SK-N-MC (cell line): ENCODE results near the gene ZDHHC21.

Source experiments
- DNase-seq: peaks from one replicate; pipeline ENCODE4 v3.0.0-alpha.2; 2011; ENCODE audit warnings: low read depth, low spot score
- H3K27ac ChIP-seq: fragments of 200-600 bp; sonication (generic); 2 replicates; pipeline ENCODE4 v1.5.1; 2016; ENCODE audit warnings: mixed run types
- H3K36me3 ChIP-seq: fragments of 200-600 bp; sonication (generic); 2 replicates; pipeline ENCODE4 v1.6.1; 2017; ENCODE audit warnings: antibody characterized with exemption, low read length, mixed read lengths; ENCODE audit not compliant: insufficient read depth
- H3K4me3 ChIP-seq: fragments of 200-600 bp; sonication (generic); 2 replicates; pipeline ENCODE4 v1.5.1; 2016
- H3K9ac ChIP-seq: fragments of 200-600 bp; sonication (generic); 2 replicates; pipeline ENCODE4 v1.8.0; 2017; ENCODE audit warnings: mixed run types, mixed read lengths; ENCODE audit not compliant: insufficient read length
- H3K9me3 ChIP-seq: fragments of 200-600 bp; sonication (generic); 2 replicates; pipeline ENCODE4 v1.6.1; 2017; ENCODE audit warnings: low read depth, mild to moderate bottlenecking, antibody characterized with exemption, low read length, moderate library complexity, mixed read lengths
- EZH2 ChIP-seq: fragments of 200-600 bp; sonication (generic); IDR thresholded peaks from one replicate; pipeline ENCODE4 v1.6.1; 2017; ENCODE audit warnings: antibody characterized with exemption
- FOXP2 ChIP-seq: optimal IDR thresholded peaks from 2 replicates; pipeline ENCODE3; 2011; ENCODE audit warnings: mild to moderate bottlenecking, moderate library complexity; ENCODE audit not compliant: insufficient read depth; ENCODE audit errors: extremely low read length, control extremely low read depth
- POLR2AphosphoS5 ChIP-seq: IDR thresholded peaks from 2 replicates; pipeline ENCODE4 v1.6.1; 2012; ENCODE audit warnings: mild to moderate bottlenecking, low read depth, low read length, borderline replicate concordance

Gene ZDHHC21

DNA sequence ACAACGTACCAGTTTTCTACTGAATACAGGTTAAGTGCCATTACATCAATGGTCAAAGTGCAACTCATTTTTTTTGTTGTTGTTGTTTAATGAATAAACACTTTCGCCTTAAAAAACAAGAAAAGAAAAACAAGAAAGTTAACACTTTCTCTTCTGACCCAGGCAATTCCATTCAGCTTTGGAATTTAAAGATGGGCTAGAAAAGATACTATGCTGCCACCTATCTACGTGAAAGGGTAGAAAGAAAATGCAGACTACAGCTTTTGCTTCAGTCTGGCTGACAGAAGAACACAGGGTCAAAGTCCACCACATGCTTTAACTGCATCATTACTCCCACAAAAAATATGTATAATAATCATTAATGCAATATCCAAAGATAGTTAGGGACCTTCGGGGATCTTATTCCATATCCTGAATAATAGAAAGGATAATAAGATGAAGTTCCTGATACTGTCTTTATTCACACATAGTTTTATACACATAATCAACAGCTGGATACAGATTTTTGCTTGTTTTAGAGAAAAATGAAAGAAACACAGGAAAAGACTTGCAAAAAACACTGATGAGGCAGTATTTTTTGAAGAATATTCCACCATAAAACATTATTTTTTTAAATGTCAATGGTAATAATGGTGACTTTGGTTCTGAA lies 40.4 kb downstream of the ZDHHC21 start:
- Histone ChIP-seq H3K36me3 (peaks cover 71% of the 10 kb centered on the region), H3K27ac (no peak overlapping the region), H3K9ac (no peak overlapping the region), H3K4me3 (no peak overlapping the region), H3K9me3 (peaks cover 29% of the 10 kb centered on the region; the same call in 1 of the 2 replicates)
- peak; percentile 39 for DNase-seq
- no peak for TF ChIP-seq EZH2
- TF ChIP-seq POLR2AphosphoS5: no peak
- TF ChIP-seq FOXP2: no peak

GRCh38 chr9:14650596-14650995 lies 42.6 kb downstream of the ZDHHC21 start:
- DNase-seq: no peak
- H3K9ac ChIP-seq: no peak overlapping the region
- H3K36me3 ChIP-seq: peaks cover 50% of the 10 kb centered on the region
- TF ChIP-seq EZH2 (no peak), POLR2AphosphoS5 (no peak), FOXP2 (no peak)
- no peak overlapping the region for H3K4me3 ChIP-seq
- no peak overlapping the region for H3K27ac ChIP-seq
- peaks cover 22% of the 10 kb centered on the region; the same call in 1 of the 2 replicates for H3K9me3 ChIP-seq

DNA sequence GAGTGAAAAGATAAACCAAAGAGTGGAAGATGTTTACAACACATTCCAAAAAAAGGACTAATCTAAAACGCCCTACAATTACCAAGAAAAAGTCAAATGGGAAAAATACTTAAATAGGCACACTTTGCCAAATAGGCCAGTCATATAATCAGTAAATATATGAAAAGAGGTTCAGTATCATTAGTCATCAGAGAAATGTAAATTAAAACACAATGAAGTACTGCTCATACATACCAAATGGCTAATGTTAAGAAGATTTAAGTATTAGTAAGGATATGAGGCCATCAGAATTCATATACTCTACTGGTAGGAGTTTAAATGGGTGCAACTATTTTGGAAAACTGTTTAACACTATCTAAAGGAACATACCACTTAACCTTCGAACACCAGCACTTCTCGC lies 47.6 kb downstream of the ZDHHC21 start:
- Histone ChIP-seq H3K9me3 (no peaks in the 10 kb centered on the region), H3K4me3 (no peak overlapping the region), H3K9ac (no peak overlapping the region), H3K27ac (no peak overlapping the region), H3K36me3 (peaks cover 35% of the 10 kb centered on the region)
- DNase-seq: no peak
- TF ChIP-seq POLR2AphosphoS5 (no peak), EZH2 (no peak), FOXP2 (no peak)

DNA sequence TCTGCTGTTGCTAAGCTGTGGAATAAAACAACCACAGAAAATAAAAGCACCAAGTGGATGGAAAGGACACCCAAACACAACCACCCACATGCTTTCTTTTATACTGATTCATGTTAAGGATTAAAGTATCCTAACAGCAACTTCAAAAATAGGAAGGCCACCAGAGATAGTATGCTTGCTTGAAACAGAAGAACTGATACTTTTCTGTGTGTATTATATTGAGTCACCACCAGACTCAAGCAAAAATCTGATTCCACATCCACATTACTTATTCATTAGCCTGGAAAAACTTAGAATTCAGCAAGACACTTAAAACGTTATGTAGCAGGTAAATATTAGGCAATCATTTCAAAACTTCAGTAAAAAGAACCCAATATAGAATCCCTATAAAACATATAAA lies 52.3 kb downstream of the ZDHHC21 start:
- Histone ChIP-seq H3K27ac (no peak overlapping the region), H3K4me3 (no peak overlapping the region), H3K36me3 (peaks cover 50% of the 10 kb centered on the region), H3K9ac (no peak overlapping the region), H3K9me3 (no peaks in the 10 kb centered on the region)
- no peak for TF ChIP-seq EZH2
- no peak for TF ChIP-seq POLR2AphosphoS5
- no peak for TF ChIP-seq FOXP2
- DNase-seq: no peak

- Histone ChIP-seq H3K27ac (no peak overlapping the region), H3K9ac (no peak overlapping the region), H3K4me3 (no peak overlapping the region), H3K36me3 (peaks cover 53% of the 10 kb centered on the region), H3K9me3 (no peaks in the 10 kb centered on the region)
- no peak for DNase-seq
- TF ChIP-seq FOXP2 (no peak), POLR2AphosphoS5 (no peak), EZH2 (no peak)
These were observed 52.9 kb downstream of the ZDHHC21 start for GRCh38 chr9:14640294-14640693.

DNA sequence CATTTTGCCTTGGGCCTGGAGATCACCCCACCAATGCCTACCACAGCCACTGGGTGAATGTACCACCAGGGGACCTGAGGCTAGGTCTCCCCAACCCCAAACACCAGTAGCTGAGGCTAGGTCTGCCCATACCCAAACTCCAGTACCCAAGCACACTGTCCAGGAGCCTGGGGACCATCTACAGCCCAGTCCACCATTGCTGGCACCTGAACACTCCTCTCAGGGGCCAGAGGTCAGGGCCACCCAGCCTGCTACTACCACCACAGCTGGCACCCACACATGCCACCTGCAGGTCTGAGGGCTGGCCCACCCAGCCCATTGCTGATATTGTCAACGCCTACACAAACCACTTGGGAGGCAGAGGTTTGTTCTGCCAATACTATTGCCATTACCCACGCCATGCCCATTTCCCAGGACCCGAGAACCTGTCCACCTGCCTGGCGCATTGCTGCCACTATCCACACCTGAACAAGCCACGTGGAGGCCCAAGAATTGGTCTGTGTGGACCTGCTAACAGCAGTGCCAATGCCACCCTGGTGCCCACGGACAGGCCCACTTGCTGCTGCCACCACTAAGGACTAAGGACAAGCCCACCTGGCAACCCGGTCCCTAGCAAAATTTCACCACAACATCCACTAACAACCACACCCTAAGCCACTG lies 59.2 kb downstream of the ZDHHC21 start:
- no peak overlapping the region for H3K9ac ChIP-seq
- DNase-seq: no peak
- TF ChIP-seq FOXP2 (no peak), EZH2 (no peak), POLR2AphosphoS5 (no peak)
- 0 out of 2 replicates have a peak, but pooled peaks cover 9% of the 10 kb centered on the region for H3K9me3 ChIP-seq
- peaks cover 65% of the 10 kb centered on the region for H3K36me3 ChIP-seq
- H3K4me3 ChIP-seq: no peak overlapping the region
- no peak overlapping the region for H3K27ac ChIP-seq

- Histone ChIP-seq H3K36me3 (peaks cover 62% of the 10 kb centered on the region), H3K4me3 (no peak overlapping the region), H3K9me3 (0 out of 2 replicates have a peak, but pooled peaks cover 9% of the 10 kb centered on the region), H3K27ac (no peak overlapping the region), H3K9ac (no peak overlapping the region)
- DNase-seq: no peak
- no peak for TF ChIP-seq POLR2AphosphoS5
- TF ChIP-seq EZH2: no peak
- TF ChIP-seq FOXP2: no peak
These were observed 60.1 kb downstream of the ZDHHC21 start for GRCh38 chr9:14633148-14633547.

DNA sequence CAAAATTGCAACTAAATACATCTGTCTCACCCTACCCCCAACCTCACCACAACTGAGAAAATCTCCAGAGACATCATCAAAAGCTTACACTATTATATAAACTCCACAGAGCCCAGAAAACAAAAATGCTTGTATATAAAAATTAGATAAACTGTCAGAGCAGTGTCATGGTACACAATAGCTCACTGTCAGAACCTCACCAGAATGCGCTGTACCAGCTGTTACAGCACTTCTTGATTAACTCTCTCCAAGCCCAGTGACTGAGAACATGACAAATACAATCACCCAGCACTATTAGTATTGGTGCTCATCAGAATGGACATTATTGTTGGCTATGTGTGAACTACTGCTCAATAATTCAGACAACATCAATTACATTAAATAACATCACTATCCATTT lies 65.7 kb downstream of the ZDHHC21 start:
- no peak for DNase-seq
- Histone ChIP-seq H3K4me3 (no peak overlapping the region), H3K36me3 (peaks cover 23% of the 10 kb centered on the region), H3K9ac (no peak overlapping the region), H3K27ac (peak overlapping the region; percentile 56; the same call in 1 of the 2 replicates), H3K9me3 (0 out of 2 replicates have a peak, but pooled peaks cover 4% of the 10 kb centered on the region)
- no peak for TF ChIP-seq FOXP2
- no peak for TF ChIP-seq POLR2AphosphoS5
- TF ChIP-seq EZH2: no peak
